Measurements from ENCODE around the gene ZNF101. TPM values are rescaled to one million over a fixed set of nuclear protein-coding genes. Genes with fewer than 3 reads are reported as not detected.

Gene ZNF101
- total and polyA plus RNA-seq, 2 of the 4 experiments (the other 2 are of a cell fraction) = 2.8 to 7.3 TPM

- CTCF ChIA-PET = no interaction called here
- H2AK9ac ChIP-seq (replicated peaks; ENCODE audit: low read depth, low read length, poor library complexity) = no peak overlapping the region
- no peak overlapping the region for H3K23ac ChIP-seq (ENCODE audit: low read depth, low read length)
- no peak overlapping the region for H3K27ac ChIP-seq (ENCODE audit: insufficient read depth, low read length)
- H3K27me3 ChIP-seq (ENCODE audit: control insufficient read depth, insufficient read depth, low read length) = no peaks in the 10 kb centered on the region
- H3K9ac ChIP-seq (ENCODE audit: low read depth, low read length) = no peak overlapping the region
- peaks cover 8% of the 10 kb centered on the region for H4K20me1 ChIP-seq (ENCODE audit: insufficient read depth, low read length)
- H2AK5ac ChIP-seq (ENCODE audit: low read depth, low read length) = no peak overlapping the region
- H3K56ac ChIP-seq (ENCODE audit: extremely low read depth, insufficient read depth, low read length) = no peak overlapping the region
- 99% methylated on average over 14 of the region's 15 CpGs; no CpG with 5 or more reads in 1 of the 2 experiments for WGBS, 2 experiments (ENCODE audit: extremely low coverage in 2 of 2, insufficient read length in 1 of 2)
- no peak overlapping the region for H2BK5ac ChIP-seq (ENCODE audit: low read depth, low read length, poor library complexity, severe bottlenecking)
- H2BK120ac ChIP-seq (ENCODE audit: low read depth, low read length) = no peak overlapping the region
- H4K8ac ChIP-seq (ENCODE audit: low read depth in 2 of 2, low read length in 2 of 2) = no peak overlapping the region
- in situ Hi-C loops (cut with MboI; ENCODE audit: low sequenced_read_pairs) (no loop called here), intact Hi-C loops (cut with micrococcal nuclease) (no loop called here), dilution Hi-C loops (cut with HindIII; ENCODE audit: low sequenced_read_pairs, unreplicated experiment) (no loop called here)
- no peaks in the 10 kb centered on the region for H3K9me3 ChIP-seq (ENCODE audit: control insufficient read depth, insufficient read depth, low read length)
- ATAC-seq (ENCODE audit: low read depth) (no peak), DNase-seq (no peak)
- peaks cover 85% of the 10 kb centered on the region for H3K36me3 ChIP-seq (ENCODE audit: control insufficient read depth, insufficient read depth, low read length)
- H3K14ac ChIP-seq (replicated peaks; ENCODE audit: low read depth, low read length) = no peak overlapping the region
- no peak overlapping the region for H4K91ac ChIP-seq (ENCODE audit: insufficient read depth, low read depth, low read length)
- BruUV-seq (replicated peaks) = no TSS peak
- no peak overlapping the region for H3K4me3 ChIP-seq (ENCODE audit: insufficient read depth, low read depth, low read length)
- no peak overlapping the region for H3K4me2 ChIP-seq (ENCODE audit: low read depth, low read length)
- no peak overlapping the region for H3K4ac ChIP-seq (ENCODE audit: low read depth, low read length)
- H2BK15ac ChIP-seq (ENCODE audit: low read depth, low read length) = no peak overlapping the region
- peaks cover under 1 to 11% of the 10 kb centered on the region in 2 experiments for H3K79me1 ChIP-seq (ENCODE audit: low read depth in 1 of 2, low read length in 2 of 2)
- no peaks in the 10 kb centered on the region; the same call in 1 of the 2 replicates for H3K4me1 ChIP-seq (ENCODE audit: control insufficient read depth, insufficient read depth, low read length)
- H3K9me1 ChIP-seq (ENCODE audit: insufficient read depth, low read length) = peaks cover 3% of the 10 kb centered on the region
- H3K18ac ChIP-seq (ENCODE audit: low read depth, low read length) = no peak overlapping the region
- H2AFZ ChIP-seq (replicated peaks; ENCODE audit: low read length, poor library complexity) = peak overlapping the region; percentile 21
- no peak for TF ChIP-seq RAD21 (IDR thresholded peaks at IDR 0.05; ENCODE audit: low read length)
- no peak for TF ChIP-seq RFX5 (IDR thresholded peaks at IDR 0.05; ENCODE audit: low read depth, low read length)
- no peak for TF ChIP-seq USF2 (IDR thresholded peaks at IDR 0.05; ENCODE audit: low read depth, low read length)
- no peak for TF ChIP-seq CHD1 (IDR thresholded peaks at IDR 0.05; ENCODE audit: low read depth, low read length)
- TF ChIP-seq CTCF (conservative IDR thresholded peaks at IDR 0.05; ENCODE audit: low read depth, low read length) = no peak
- TF ChIP-seq SMC3 (IDR thresholded peaks at IDR 0.05; ENCODE audit: low read depth, low read length) = no peak
- TF ChIP-seq BHLHE40 (IDR thresholded peaks at IDR 0.05; ENCODE audit: low read depth, low read length) = no peak
- no peak for TF ChIP-seq RCOR1 (IDR thresholded peaks at IDR 0.05; ENCODE audit: insufficient replicate concordance, low read length)
- no peak for TF ChIP-seq MXI1 (IDR thresholded peaks at IDR 0.05; ENCODE audit: borderline replicate concordance, low read depth, low read length)
- no peak for TF ChIP-seq NFE2L2 (IDR thresholded peaks at IDR 0.05; ENCODE audit: low read depth, low read length)
- TF ChIP-seq CEBPB (IDR thresholded peaks at IDR 0.05; ENCODE audit: low read depth, low read length) = no peak
- TF ChIP-seq FOS (IDR thresholded peaks at IDR 0.05; ENCODE audit: low read depth, low read length) = no peak
- TF ChIP-seq ELK1 (IDR thresholded peaks at IDR 0.05; ENCODE audit: borderline replicate concordance, low read depth, low read length) = no peak
- no peak for TF ChIP-seq MAZ (IDR thresholded peaks at IDR 0.05; ENCODE audit: borderline replicate concordance, low read depth, low read length)
- no peak for TF ChIP-seq MAFK (IDR thresholded peaks at IDR 0.05; ENCODE audit: low read depth, low read length)
- TF ChIP-seq POLR2A (IDR thresholded peaks at IDR 0.05; ENCODE audit: low read depth, low read length) = no peak
- no peak overlapping the region for H2BK20ac ChIP-seq (ENCODE audit: low read depth, low read length)
- no peak overlapping the region for H4K5ac ChIP-seq (ENCODE audit: low read depth, low read length)
- POLR2A ChIA-PET (ENCODE audit: unreplicated experiment) = no interaction called here
Measured at GRCh38 chr19:19654441-19654840, 14.2 kb upstream of the ZNF101 start.
